Stimulated activated naive CD8-positive, alpha-beta T cell treated with anti-CD3 and anti-CD28 coated beads, Interleukin-15, Interleukin-2, amounts not matched to agents 100 U/mL and 50 U/mL, for 24 hours (primary cell): ENCODE measurements around the gene CNNM2.
"Not testable (repeated sequence)": the region's sequence is repeated elsewhere in the genome, so short reads cannot be mapped to it uniquely, and the experiment has no call there.

ENCODE experiments used
- ATAC-seq: fragments of 150-1000 bp; cut with Tn5 transposase; one replicate; pipeline ENCODE4 v1.10.0; 2021
- DNase-seq: peaks from one replicate; pipeline ENCODE4 v3.0.0; 2021

CNNM2 gene

DNA sequence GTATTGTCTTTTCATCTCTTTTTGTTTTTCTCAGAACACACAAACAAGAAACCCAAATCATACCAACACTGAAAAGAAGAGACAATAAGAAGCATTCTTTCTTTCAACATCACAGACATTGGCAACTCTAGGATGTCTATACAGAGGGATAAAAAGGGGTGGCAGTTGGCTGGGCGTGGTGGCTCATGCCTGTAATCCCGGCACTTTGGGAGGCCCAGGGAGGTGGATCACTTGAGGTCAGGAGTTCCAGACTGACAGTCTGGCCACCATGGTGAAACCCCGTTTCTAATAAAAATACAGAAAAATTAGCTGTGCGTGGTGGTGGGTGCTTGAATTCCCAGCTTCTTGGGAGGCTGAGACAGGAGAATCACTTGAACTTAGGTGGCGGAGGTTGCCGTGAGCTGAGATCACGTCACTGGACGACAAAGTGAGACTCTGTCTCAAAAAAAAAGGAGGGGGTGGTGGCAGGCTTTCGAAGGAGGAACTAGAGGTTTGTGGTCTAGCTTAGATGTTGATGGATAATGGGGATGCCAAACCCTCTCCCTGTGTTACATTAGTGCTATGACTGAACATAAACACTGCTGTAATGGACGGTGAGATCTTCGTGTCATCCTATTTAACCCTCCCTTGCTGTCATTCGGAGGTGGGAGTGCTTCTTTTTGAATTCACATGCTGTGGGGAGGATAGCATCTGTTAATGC is 9.4 kb downstream of the CNNM2 start:
- DNase-seq (no peak), ATAC-seq (no peak)

GRCh38 chr10:102928442-102928841 is 10.3 kb downstream of the CNNM2 start:
- DNase-seq, ATAC-seq: not testable (repeated sequence)

DNA sequence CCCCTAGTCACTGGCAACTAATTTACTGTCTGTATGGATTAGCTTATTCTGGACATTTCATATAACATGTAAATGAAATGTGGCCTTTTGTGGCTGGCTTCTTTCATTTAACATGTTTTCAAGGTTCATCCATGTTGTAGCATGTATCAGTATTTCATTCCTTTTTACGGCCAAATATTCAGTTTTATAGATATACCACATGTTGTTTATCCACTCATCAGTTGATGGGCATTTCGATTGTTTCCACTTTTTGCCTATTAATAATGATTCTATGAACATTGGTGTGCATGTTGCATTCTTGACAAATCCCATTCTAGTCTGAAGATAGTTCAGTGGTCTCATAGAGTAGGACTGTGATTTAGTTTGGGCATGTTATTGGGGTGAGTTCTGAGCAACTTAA is 12.6 kb downstream of the CNNM2 start:
- ATAC-seq (no peak), DNase-seq (no peak)

- DNase-seq (no peak), ATAC-seq (no peak)
Measured at GRCh38 chr10:102931643-102932042, 13.5 kb downstream of the CNNM2 start.

GRCh38 chr10:102935505-102935904 is 17.4 kb downstream of the CNNM2 start:
- DNase-seq (no peak), ATAC-seq (no peak)

DNA sequence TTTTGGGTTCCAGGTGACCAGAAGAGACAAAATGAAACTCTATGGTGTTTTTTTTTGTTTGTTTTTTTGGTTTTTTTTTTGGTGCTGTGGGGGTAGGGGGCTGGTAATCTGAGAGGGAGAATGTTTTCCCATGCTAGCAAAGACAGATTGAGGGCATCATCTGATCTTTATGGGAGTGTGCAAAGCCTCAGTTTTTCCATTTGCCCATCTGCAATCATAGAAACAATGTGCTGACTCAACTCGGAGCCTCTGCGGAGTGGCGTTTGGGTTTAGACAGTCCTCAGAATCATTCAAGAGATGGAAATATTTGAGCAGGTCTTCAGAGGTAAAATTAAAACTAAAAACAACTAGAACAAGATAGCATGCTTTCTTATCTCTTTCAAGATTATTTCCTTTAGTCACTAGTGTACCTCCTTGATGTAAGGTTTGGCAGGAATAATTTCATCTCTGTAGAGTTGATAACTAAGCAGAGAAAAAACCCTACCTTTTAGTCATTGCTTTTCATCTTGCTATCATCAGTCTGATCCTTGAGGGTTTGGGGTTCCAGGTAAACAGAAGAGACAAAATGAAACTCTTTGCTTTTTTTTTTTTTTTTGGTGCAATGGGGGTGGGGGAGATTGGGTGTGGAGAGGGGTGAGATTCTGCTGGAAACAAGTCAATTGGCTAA is 18.0 kb downstream of the CNNM2 start:
- DNase-seq (no peak), ATAC-seq (peak; percentile 66)

DNA sequence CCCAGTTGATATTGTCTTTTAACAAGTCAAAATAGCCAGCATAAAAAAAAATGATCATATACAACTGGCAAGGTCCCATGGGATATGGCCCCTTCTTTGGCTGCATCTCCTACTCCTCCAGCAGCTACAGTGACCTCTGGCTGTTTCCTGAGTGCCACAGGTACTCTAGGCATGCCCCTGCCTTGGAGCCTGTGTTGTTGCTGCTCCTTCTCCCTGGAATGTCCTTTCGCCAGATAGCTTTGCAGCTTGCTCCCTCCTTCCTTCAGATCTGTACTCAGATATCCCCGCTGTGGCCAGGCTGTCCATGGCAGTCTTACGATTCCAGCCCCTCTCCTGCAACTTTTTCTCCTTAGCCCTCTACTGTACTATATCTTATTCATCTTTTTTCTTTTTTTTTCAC is 23.3 kb downstream of the CNNM2 start:
- no peak for ATAC-seq

DNA sequence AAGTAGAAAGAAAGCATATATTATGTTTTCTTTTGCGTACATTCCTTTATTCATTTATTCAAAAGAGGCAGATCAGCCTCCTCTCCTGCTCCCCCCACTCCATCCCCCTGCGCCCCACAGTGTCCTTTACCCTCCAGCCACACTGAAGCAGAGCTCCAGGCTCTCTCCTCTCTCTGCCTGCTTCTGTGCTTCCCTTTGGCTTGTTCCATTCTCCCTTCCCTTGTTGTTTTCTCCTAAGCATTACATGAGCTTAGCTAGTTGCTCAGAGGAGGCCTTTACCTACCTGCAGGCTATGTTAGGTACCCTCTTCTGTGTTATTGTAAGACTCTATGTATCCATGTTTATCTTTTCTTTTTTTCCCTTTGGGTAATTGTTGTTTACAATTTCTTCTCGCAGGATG is 27.4 kb downstream of the CNNM2 start:
- ATAC-seq (no peak), DNase-seq (no peak)

More for the DNA sequence above, 23.3 kb downstream of the CNNM2 start:
- no peak for DNase-seq

- DNase-seq (no peak), ATAC-seq (no peak)
Measured at GRCh38 chr10:102945962-102946361, 27.9 kb downstream of the CNNM2 start.

DNA sequence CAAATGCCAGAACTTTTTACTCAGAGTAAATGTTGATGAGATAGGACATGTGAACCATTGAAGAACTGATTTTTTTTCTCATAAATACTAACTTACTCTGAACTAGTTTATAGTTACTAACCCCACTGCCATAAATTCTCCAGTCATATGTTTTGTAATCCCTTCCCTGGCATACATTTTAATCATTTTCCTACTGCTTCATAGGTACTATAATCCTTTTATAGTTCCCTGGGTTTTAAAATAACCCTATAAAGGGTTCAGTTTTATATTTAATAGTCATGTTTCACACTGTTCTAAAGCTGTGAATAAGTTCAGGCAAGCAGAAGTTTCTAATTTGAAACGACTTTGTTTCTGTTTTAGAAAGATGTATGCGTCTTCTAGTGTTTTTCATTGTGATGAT is 28.9 kb downstream of the CNNM2 start:
- DNase-seq (no peak), ATAC-seq (no peak)

DNA sequence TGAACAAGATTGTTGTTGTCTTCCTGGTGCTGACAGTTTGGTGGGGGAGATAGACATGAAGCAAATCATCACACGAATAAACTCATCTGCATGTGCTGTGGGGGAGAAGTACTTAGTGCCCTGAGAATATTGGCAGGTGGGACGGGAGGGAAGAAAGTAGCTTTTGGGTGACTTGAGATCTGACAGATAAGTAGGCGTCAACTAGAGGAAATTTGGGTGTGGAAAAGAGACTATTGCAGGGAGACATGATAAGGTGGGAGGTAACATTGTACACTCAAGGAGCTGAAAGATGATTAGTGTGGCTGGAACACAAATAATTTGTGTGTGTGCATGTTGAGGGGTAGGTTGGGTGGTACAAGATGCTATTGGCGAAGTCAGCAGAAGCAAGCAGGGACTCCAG is 30.1 kb downstream of the CNNM2 start:
- ATAC-seq (no peak), DNase-seq (no peak)

- ATAC-seq (no peak), DNase-seq (no peak)
Measured at GRCh38 chr10:102948786-102949185, 30.7 kb downstream of the CNNM2 start.

GRCh38 chr10:102949916-102950315 is 31.8 kb downstream of the CNNM2 start:
- ATAC-seq: no peak
- no peak for DNase-seq

- DNase-seq: no peak
- no peak for ATAC-seq
Measured at GRCh38 chr10:102951316-102951715, 33.2 kb downstream of the CNNM2 start.

DNA sequence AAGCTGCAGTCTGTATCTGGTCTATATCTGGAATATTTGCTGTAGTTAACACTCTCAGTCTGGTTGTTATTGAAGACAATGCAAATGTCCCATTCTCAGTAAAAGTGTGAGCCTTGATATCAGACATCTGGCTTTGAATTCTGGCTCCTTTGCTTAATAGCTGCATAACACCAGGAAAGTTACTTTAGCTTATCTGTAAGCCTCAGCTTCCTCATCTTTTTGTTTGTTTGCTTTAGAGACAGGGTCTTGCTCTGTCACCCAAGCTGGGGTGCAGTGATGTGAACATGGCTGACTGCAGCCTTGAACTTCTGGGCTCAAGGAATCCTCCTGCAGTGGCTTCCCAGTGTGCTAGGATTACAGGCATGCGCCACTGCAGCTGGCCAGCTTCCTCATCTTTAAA is 41.3 kb downstream of the CNNM2 start:
- DNase-seq: no peak
- no peak for ATAC-seq

GRCh38 chr10:102960157-102960556 is 42.1 kb downstream of the CNNM2 start:
- ATAC-seq (no peak), DNase-seq (no peak)

- ATAC-seq: no peak
- DNase-seq: no peak
Measured at GRCh38 chr10:102962267-102962666, 44.2 kb downstream of the CNNM2 start.

GRCh38 chr10:102962951-102963755 is 45.1 kb downstream of the CNNM2 start:
- ATAC-seq: no peak
- no peak for DNase-seq

DNA sequence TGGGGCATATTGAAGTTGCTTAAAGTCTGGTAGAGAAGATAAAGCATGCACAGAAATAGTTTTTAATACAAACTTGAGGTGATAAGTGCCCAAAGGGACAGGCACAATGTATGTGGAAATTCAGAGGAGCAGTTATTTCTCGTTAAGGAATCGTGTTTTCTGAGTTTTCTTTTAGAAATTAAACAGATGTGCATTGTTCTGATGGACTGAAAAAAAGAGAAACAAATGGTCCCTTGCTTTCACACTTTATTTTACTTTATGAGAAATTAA is 45.6 kb downstream of the CNNM2 start:
- no peak for ATAC-seq

GRCh38 chr10:102964064-102964463 is 46.0 kb downstream of the CNNM2 start:
- DNase-seq, ATAC-seq: not testable (repeated sequence)

More for the DNA sequence above, 45.6 kb downstream of the CNNM2 start:
- no peak for DNase-seq

DNA sequence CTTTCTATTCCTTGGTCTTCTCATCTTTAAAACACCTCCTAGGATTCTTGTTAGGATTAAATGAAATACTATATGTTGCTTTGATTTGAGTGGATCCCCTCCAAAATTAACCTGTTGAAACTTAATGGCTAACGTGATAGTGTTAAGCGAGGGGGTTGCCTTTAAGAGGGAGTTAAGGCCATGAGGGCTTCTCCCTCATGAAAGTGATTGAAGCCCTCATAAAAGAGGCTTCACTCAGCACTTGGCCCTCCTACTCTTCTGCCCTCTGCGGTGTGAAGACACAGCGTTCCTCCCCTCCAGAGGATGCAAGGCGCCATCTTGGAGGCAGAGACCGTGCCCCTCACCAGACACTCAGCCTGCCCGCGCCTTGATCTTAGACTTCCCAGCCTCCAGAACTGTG is 46.6 kb downstream of the CNNM2 start:
- ATAC-seq (no peak), DNase-seq (no peak)

GRCh38 chr10:102965311-102965851 is 47.3 kb downstream of the CNNM2 start:
- no peak for DNase-seq
- no peak for ATAC-seq

DNA sequence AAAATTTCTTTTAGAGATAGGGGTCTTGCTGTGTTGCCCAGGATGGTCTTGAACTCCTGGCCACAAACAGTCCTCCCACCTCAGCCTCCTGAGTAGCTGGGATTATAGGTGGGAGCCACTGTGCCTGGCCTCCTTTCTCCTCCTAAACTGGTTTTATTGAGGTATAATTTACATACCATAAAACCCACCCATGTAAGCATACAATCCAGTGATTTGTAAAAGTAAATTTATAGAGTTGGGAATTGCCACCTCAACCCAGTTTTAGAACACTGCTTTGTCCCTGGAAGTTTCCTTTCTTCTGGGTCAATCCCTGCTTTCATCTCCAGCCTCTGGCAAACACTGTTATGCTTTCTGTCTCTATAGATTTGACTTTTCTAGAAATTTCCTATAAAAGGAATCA is 49.0 kb downstream of the CNNM2 start:
- DNase-seq (no peak), ATAC-seq (no peak)
